KOPT-K1 (cell line): ENCODE results near the gene GABBR2.

Source experiments
- H3K27ac ChIP-seq: fragments of 200-600 bp; sonication (generic); 2 replicates; pipeline ENCODE4 v1.5.1; 2016; ENCODE audit warnings: antibody characterized with exemption, mild to moderate bottlenecking, low read depth, low read length; ENCODE audit not compliant: poor library complexity, severe bottlenecking
- H3K36me3 ChIP-seq: fragments of 200-600 bp; sonication (generic); 2 replicates; pipeline ENCODE4 v1.5.1; 2017; ENCODE audit warnings: antibody characterized with exemption, mild to moderate bottlenecking, low read length, moderate library complexity; ENCODE audit not compliant: insufficient read depth
- H3K9me3 ChIP-seq: fragments of 200-600 bp; sonication (generic); 2 replicates; pipeline ENCODE4 v1.5.1; 2017; ENCODE audit warnings: antibody characterized with exemption, low read length, mild to moderate bottlenecking; ENCODE audit not compliant: insufficient read depth, poor library complexity, severe bottlenecking

GABBR2 gene

GRCh38 chr9:98342820-98343210, 365.9 kb downstream of the GABBR2 start:
- no peaks in the 10 kb centered on the region for H3K9me3 ChIP-seq
- H3K36me3 ChIP-seq, result no peaks in the 10 kb centered on the region
- H3K27ac ChIP-seq, result no peak overlapping the region

GRCh38 chr9:98342098-98342819, 366.5 kb downstream of the GABBR2 start:
- H3K36me3 ChIP-seq, result no peaks in the 10 kb centered on the region
- H3K9me3 ChIP-seq, result no peaks in the 10 kb centered on the region
- no peak overlapping the region for H3K27ac ChIP-seq

GRCh38 chr9:98341157-98342097, 367.3 kb downstream of the GABBR2 start:
- Histone ChIP-seq H3K9me3 (no peaks in the 10 kb centered on the region), H3K36me3 (no peaks in the 10 kb centered on the region), H3K27ac (no peak overlapping the region)

- no peaks in the 10 kb centered on the region for H3K9me3 ChIP-seq
- no peak overlapping the region for H3K27ac ChIP-seq
- no peaks in the 10 kb centered on the region for H3K36me3 ChIP-seq
These were observed 368.5 kb downstream of the GABBR2 start for GRCh38 chr9:98339987-98340800.

- no peak overlapping the region for H3K27ac ChIP-seq
These were observed 373.1 kb downstream of the GABBR2 start for GRCh38 chr9:98335661-98336060.

GRCh38 chr9:98334796-98335195, 373.9 kb downstream of the GABBR2 start:
- Histone ChIP-seq H3K9me3 (no peaks in the 10 kb centered on the region), H3K27ac (no peak overlapping the region), H3K36me3 (no peaks in the 10 kb centered on the region)

More at GRCh38 chr9:98335661-98336060, 373.1 kb downstream of the GABBR2 start:
- Histone ChIP-seq H3K36me3 (no peaks in the 10 kb centered on the region), H3K9me3 (no peaks in the 10 kb centered on the region)

GRCh38 chr9:98333703-98334582, 374.8 kb downstream of the GABBR2 start:
- Histone ChIP-seq H3K9me3 (no peaks in the 10 kb centered on the region), H3K36me3 (no peaks in the 10 kb centered on the region), H3K27ac (no peak overlapping the region)

GRCh38 chr9:98332405-98332831, 376.3 kb downstream of the GABBR2 start:
- Histone ChIP-seq H3K27ac (no peak overlapping the region), H3K9me3 (no peaks in the 10 kb centered on the region), H3K36me3 (no peaks in the 10 kb centered on the region)

- Histone ChIP-seq H3K9me3 (no peaks in the 10 kb centered on the region), H3K27ac (no peak overlapping the region), H3K36me3 (no peaks in the 10 kb centered on the region)
These were observed 377.0 kb downstream of the GABBR2 start for GRCh38 chr9:98331536-98332259.

- Histone ChIP-seq H3K36me3 (no peaks in the 10 kb centered on the region), H3K27ac (no peak overlapping the region), H3K9me3 (no peaks in the 10 kb centered on the region)
These were observed 377.9 kb downstream of the GABBR2 start for GRCh38 chr9:98330831-98331230.

- Histone ChIP-seq H3K27ac (no peak overlapping the region), H3K9me3 (no peaks in the 10 kb centered on the region), H3K36me3 (no peaks in the 10 kb centered on the region)
These were observed 378.8 kb downstream of the GABBR2 start for GRCh38 chr9:98329904-98330303.

GRCh38 chr9:98329281-98329680, 379.5 kb downstream of the GABBR2 start:
- no peaks in the 10 kb centered on the region for H3K9me3 ChIP-seq
- no peak overlapping the region for H3K27ac ChIP-seq
- H3K36me3 ChIP-seq, result no peaks in the 10 kb centered on the region

GRCh38 chr9:98328770-98329169, 380.0 kb downstream of the GABBR2 start:
- Histone ChIP-seq H3K27ac (no peak overlapping the region), H3K36me3 (no peaks in the 10 kb centered on the region), H3K9me3 (no peaks in the 10 kb centered on the region)

- Histone ChIP-seq H3K27ac (no peak overlapping the region), H3K36me3 (no peaks in the 10 kb centered on the region), H3K9me3 (no peaks in the 10 kb centered on the region)
These were observed 380.6 kb downstream of the GABBR2 start for GRCh38 chr9:98328141-98328540.
